ENCODE measurements around the gene MYH16. TPM values are rescaled to one million over a fixed set of nuclear protein-coding genes. Genes with fewer than 3 reads are reported as not detected.
"Not testable (repeated sequence)": the region's sequence is repeated elsewhere in the genome, so short reads cannot be mapped to it uniquely, and the experiment has no call there.

The MYH16 gene
- total and polyA plus RNA-seq, 4 donors, result 0.26 TPM; not detected in 3

DNA sequence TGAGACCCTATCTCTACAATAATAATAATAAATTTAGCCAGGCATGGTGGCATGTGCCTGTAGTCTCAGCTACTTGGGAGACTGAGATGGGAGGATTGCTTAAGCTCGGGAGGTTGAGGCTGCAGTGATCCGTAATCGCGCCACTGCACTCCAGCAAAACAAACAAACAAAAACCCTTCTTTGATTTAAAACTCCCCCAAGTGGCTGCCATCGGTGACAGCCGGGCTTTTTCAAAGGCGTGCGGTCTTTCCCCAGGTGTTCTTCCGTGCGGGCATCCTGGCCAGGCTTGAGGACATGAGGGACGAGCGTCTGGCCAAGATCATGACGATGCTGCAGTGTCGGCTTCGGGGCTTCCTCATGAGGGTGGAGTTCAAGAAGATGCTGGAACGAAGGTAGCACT lies 1.9 kb upstream of the MYH16 start:
- Histone ChIP-seq H3K27ac (ENCODE audit: low read depth, low read length) (no peak overlapping the region), H3K4me3 (ENCODE audit: low read depth, low read length) (no peak overlapping the region), H3K36me3 (ENCODE audit: control insufficient read depth, insufficient read depth, low read length) (no peaks in the 10 kb centered on the region), H3K4me1 (ENCODE audit: control insufficient read depth, insufficient read depth, low read length) (no peaks in the 10 kb centered on the region), H3K9me3 (ENCODE audit: control insufficient read depth, insufficient read depth, low read length) (no peaks in the 10 kb centered on the region), H3K27me3 (ENCODE audit: control insufficient read depth, insufficient read depth, low read length) (no peaks in the 10 kb centered on the region)
- DNase-seq (ENCODE audit: low read depth in 4 of 6, low spot score in 6 of 6), result no peak
- 63% methylated on average over 12 of the region's 16 CpGs for WGBS (ENCODE audit: insufficient coverage)

DNA sequence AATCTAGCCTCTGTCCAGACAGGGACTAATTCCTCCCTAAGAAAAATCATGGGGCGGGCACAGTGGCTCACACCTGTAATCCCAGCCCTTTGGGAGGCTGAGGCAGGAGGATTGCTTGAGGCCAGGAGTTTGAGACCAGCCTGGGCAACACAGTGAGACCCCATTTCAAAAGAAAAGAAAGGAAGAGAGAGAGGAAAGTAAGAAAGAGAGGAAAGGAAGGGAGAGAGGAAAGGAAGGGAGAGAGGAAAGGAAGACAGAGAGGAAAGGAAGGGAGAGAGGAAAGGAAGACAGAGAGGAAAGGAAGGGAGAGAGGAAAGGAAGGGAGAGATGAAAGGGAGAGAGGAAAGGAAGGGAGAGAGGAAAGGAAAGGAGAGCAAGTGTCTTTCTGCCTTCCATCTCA lies 922 bp downstream of the MYH16 start:
- not testable (repeated sequence) for H3K4me3 ChIP-seq (ENCODE audit: low read depth, low read length); H3K27ac ChIP-seq (ENCODE audit: low read depth, low read length); H3K4me1 ChIP-seq (ENCODE audit: control insufficient read depth, insufficient read depth, low read length); DNase-seq (ENCODE audit: low read depth in 4 of 6, low spot score in 6 of 6); H3K27me3 ChIP-seq (ENCODE audit: control insufficient read depth, insufficient read depth, low read length); H3K9me3 ChIP-seq (ENCODE audit: control insufficient read depth, insufficient read depth, low read length); H3K36me3 ChIP-seq (ENCODE audit: control insufficient read depth, insufficient read depth, low read length)
- WGBS (ENCODE audit: insufficient coverage), result 100% methylated on average over 1 of the region's 1 CpG

DNA sequence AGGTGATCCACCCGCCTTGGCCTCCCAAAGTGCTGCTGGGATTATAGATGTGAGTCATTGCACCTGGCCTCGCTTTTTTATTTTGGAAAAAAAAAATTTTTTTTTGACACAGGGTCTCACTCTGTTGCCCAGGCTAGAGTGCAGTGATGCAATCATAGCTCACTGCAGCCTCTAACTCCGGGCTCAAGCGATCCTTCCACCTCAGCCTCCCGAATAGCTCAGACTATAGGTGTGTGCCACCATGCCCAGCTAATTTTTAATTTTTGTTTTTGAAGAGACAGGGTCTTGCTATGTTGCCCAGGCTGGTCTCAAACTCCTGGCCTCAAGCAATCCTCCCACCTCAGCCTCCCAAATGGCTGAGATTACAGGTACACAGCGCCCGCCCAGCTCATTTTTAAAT lies 2.3 kb downstream of the MYH16 start:
- H3K4me1 ChIP-seq (ENCODE audit: control insufficient read depth, insufficient read depth, low read length); H3K4me3 ChIP-seq (ENCODE audit: low read depth, low read length); H3K9me3 ChIP-seq (ENCODE audit: control insufficient read depth, insufficient read depth, low read length); H3K36me3 ChIP-seq (ENCODE audit: control insufficient read depth, insufficient read depth, low read length); H3K27me3 ChIP-seq (ENCODE audit: control insufficient read depth, insufficient read depth, low read length); H3K27ac ChIP-seq (ENCODE audit: low read depth, low read length); DNase-seq (ENCODE audit: low read depth in 4 of 6, low spot score in 6 of 6): not testable (repeated sequence)
- 89% methylated on average over 5 of the region's 7 CpGs for WGBS (ENCODE audit: insufficient coverage)

DNA sequence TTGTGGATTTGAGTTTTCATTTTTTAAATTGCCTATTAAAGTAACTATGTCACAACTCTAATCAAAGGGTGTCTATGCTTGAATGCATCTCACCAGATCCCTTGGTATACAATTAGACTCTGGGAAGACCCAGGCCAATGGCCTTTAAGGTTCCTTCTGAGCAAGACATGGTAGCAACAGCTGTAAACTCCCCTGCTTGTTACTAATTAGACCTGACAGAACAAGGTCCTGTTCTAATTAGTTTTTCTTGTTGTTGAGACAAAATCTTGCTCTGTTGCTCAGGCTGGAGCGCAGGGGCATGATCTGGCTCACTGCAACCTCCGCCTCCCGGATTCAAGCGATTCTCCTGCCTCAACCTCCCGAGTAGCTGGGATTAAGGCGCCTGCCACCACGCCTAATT lies 2.9 kb downstream of the MYH16 start:
- DNase-seq (ENCODE audit: low read depth in 4 of 6, low spot score in 6 of 6), result no peak
- Histone ChIP-seq H3K9me3 (ENCODE audit: control insufficient read depth, insufficient read depth, low read length) (no peaks in the 10 kb centered on the region), H3K27me3 (ENCODE audit: control insufficient read depth, insufficient read depth, low read length) (no peaks in the 10 kb centered on the region), H3K36me3 (ENCODE audit: control insufficient read depth, insufficient read depth, low read length) (no peaks in the 10 kb centered on the region), H3K4me3 (ENCODE audit: low read depth, low read length) (no peak overlapping the region), H3K4me1 (ENCODE audit: control insufficient read depth, insufficient read depth, low read length) (no peaks in the 10 kb centered on the region), H3K27ac (ENCODE audit: low read depth, low read length) (no peak overlapping the region)
- 95% methylated on average over 4 of the region's 7 CpGs for WGBS (ENCODE audit: insufficient coverage)

DNA sequence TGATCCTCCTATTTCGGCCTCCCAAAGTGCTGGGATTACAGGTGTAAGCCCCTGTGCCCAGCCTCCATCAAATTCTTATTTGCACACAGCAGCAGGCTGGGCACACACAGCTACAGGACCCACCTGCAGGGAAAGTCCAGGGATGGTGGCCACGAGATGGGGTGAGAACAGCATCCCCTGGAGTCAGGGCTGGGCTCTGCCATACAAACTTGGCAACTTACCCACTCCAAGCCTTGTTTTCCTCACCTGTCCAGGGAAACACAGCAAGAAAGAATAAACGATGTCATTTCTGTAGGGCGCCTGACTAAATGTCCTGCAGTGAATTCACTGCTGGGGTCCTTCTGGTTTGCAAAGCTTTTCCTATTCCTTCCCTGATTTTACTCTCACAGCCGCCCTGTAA lies 5.5 kb downstream of the MYH16 start:
- WGBS (ENCODE audit: insufficient coverage), result 85% methylated on average over 5 of the region's 5 CpGs
- no peaks in the 10 kb centered on the region for H3K4me1 ChIP-seq (ENCODE audit: control insufficient read depth, insufficient read depth, low read length)
- no peaks in the 10 kb centered on the region for H3K9me3 ChIP-seq (ENCODE audit: control insufficient read depth, insufficient read depth, low read length)
- H3K4me3 ChIP-seq (ENCODE audit: low read depth, low read length), result no peak overlapping the region
- H3K36me3 ChIP-seq (ENCODE audit: control insufficient read depth, insufficient read depth, low read length), result no peaks in the 10 kb centered on the region
- no peak for DNase-seq (ENCODE audit: low read depth in 4 of 6, low spot score in 6 of 6)
- H3K27me3 ChIP-seq (ENCODE audit: control insufficient read depth, insufficient read depth, low read length), result no peaks in the 10 kb centered on the region
- no peak overlapping the region for H3K27ac ChIP-seq (ENCODE audit: low read depth, low read length)

DNA sequence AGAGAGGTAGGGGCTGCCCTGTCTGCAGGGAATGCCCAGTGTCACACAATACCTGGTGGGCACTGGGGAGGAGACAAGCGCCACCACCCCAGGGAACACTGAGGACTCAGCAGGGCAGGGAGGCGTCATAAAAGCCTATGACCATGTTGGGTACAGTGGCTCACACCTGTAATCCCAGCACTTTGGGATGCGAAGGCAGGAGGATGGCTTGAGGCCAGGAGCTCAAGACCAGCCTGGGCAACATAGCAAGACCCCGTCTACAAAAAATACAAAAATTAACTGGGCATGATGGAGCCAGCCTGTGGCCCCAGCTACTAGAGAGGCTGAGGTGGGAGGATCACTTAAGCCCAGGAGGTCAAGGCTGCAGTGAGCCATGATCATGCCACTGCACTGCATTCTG lies 11.5 kb downstream of the MYH16 start:
- not testable (repeated sequence) for H3K27ac ChIP-seq (ENCODE audit: low read depth, low read length); H3K36me3 ChIP-seq (ENCODE audit: control insufficient read depth, insufficient read depth, low read length); H3K4me3 ChIP-seq (ENCODE audit: low read depth, low read length); H3K4me1 ChIP-seq (ENCODE audit: control insufficient read depth, insufficient read depth, low read length); H3K27me3 ChIP-seq (ENCODE audit: control insufficient read depth, insufficient read depth, low read length); H3K9me3 ChIP-seq (ENCODE audit: control insufficient read depth, insufficient read depth, low read length); DNase-seq (ENCODE audit: low read depth in 4 of 6, low spot score in 6 of 6)
- 88% methylated on average over 3 of the region's 4 CpGs for WGBS (ENCODE audit: insufficient coverage)

DNA sequence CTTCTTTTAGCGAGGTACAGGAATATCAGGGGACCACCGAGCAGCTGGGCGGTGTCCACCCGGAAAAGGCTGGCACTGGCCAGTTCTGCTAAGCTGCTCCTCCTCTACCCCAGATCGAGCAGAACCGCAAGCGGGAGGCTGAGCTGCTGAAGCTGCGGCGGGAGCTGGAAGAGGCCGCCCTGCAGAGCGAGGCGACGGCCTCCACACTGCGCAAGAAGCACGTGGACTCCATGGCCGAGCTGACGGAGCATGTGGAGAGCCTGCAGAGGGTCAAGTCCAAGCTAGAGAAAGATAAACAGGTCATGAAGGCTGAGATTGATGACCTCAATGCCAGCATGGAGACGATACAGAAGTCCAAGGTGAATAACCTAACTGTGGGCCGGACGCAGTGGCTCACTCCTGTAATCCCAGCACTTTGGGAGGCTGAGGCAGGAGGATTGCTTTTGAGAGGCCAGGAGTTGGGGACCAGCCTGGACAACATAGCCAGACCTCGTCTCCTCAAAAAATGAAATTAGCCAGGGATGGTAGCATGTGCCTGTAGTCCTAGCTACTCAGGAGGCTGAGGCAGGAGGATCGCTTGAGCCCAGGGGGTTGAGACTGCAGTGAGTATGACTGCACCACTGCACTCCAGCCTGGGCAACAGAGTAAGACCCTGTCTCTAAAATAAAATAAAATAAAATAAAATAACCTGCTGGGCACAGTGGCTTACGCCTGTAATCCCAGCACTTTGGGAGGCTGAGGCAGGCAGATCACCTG lies 15.3 kb downstream of the MYH16 start:
- Histone ChIP-seq H3K4me3 (ENCODE audit: low read depth, low read length) (no peak overlapping the region), H3K4me1 (ENCODE audit: control insufficient read depth, insufficient read depth, low read length) (no peaks in the 10 kb centered on the region), H3K27me3 (ENCODE audit: control insufficient read depth, insufficient read depth, low read length) (no peaks in the 10 kb centered on the region), H3K27ac (ENCODE audit: low read depth, low read length) (no peak overlapping the region), H3K9me3 (ENCODE audit: control insufficient read depth, insufficient read depth, low read length) (no peaks in the 10 kb centered on the region), H3K36me3 (ENCODE audit: control insufficient read depth, insufficient read depth, low read length) (no peaks in the 10 kb centered on the region)
- DNase-seq (ENCODE audit: low read depth in 4 of 6, low spot score in 6 of 6), result no peak
- WGBS (ENCODE audit: insufficient coverage), result 93% methylated on average over 23 of the region's 23 CpGs

DNA sequence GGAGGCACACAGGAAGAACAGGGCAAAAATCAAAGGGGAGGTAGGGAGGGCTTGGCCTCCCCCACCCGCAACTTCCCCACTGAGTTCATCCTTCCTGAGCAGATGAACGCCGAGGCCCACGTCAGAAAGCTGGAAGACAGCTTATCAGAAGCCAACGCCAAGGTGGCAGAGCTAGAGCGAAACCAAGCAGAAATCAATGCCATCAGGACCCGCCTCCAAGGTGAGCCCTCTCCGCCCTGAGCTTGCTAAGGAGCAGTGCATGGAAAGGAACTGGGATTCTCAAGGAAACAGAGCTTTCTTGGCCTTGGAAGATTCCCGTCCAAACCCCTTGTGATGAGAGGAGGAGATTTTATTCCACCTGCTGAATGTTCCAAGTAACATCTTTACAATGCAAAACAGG lies 16.5 kb downstream of the MYH16 start:
- no peak overlapping the region for H3K27ac ChIP-seq (ENCODE audit: low read depth, low read length)
- DNase-seq (ENCODE audit: low read depth in 4 of 6, low spot score in 6 of 6), result no peak
- no peaks in the 10 kb centered on the region for H3K27me3 ChIP-seq (ENCODE audit: control insufficient read depth, insufficient read depth, low read length)
- WGBS (ENCODE audit: insufficient coverage), result 85% methylated on average over 7 of the region's 9 CpGs
- H3K4me3 ChIP-seq (ENCODE audit: low read depth, low read length), result no peak overlapping the region
- no peaks in the 10 kb centered on the region for H3K9me3 ChIP-seq (ENCODE audit: control insufficient read depth, insufficient read depth, low read length)
- no peaks in the 10 kb centered on the region for H3K4me1 ChIP-seq (ENCODE audit: control insufficient read depth, insufficient read depth, low read length)
- H3K36me3 ChIP-seq (ENCODE audit: control insufficient read depth, insufficient read depth, low read length), result no peaks in the 10 kb centered on the region

DNA sequence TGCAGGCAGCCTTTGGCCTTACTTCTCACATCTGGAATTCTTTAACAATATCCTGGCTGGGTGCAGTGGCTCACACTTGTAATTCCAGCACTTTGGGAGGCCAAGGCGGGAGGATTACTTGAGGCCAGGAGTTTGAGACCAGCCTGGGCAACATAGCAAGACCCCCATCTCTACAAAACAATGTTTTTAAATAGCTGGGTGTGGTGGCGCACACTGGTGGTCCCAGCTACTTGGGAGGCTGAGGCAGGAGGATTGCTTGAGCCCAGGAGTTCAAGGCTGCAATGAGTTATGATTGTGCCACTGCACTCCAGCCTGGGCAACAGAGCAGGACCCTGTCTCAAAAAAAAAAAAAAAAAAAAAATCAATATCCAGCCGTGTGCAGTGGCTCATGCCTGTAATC lies 17.5 kb downstream of the MYH16 start:
- not testable (repeated sequence) for H3K27me3 ChIP-seq (ENCODE audit: control insufficient read depth, insufficient read depth, low read length); H3K4me3 ChIP-seq (ENCODE audit: low read depth, low read length)
- WGBS (ENCODE audit: insufficient coverage), result 100% methylated on average over 1 of the region's 3 CpGs

DNA sequence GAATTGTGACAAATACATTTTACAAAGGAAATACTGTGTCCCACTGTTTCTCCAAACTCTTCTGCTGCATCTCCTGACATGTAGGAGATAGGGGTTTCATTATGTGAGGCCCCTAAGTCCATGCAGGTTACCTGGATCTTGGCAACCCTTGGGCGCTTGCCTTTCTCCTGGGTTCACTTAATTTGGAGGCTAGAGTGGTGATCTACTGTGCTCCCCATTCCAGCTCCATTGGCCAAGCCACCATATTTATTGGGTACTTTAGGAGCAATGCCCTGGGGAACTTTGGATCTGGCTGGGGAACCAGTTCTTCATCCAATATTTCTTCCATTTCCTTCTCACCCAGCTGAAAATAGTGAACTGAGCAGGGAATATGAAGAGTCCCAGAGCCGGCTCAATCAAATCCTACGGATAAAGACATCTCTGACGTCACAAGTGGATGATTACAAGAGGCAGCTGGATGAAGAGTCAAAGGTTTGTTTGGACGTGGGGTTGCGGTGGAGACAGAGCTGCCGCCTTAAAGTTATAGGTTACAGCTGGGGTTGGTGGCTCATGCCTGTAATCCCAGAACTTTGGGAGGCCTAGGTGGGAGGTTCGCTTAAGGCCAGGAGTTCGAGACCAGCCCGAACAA lies 18.5 kb downstream of the MYH16 start:
- Histone ChIP-seq H3K36me3 (ENCODE audit: control insufficient read depth, insufficient read depth, low read length) (no peaks in the 10 kb centered on the region), H3K27ac (ENCODE audit: low read depth, low read length) (no peak overlapping the region), H3K4me1 (ENCODE audit: control insufficient read depth, insufficient read depth, low read length) (no peaks in the 10 kb centered on the region), H3K4me3 (ENCODE audit: low read depth, low read length) (no peak overlapping the region), H3K27me3 (ENCODE audit: control insufficient read depth, insufficient read depth, low read length) (no peaks in the 10 kb centered on the region), H3K9me3 (ENCODE audit: control insufficient read depth, insufficient read depth, low read length) (no peaks in the 10 kb centered on the region)
- DNase-seq (ENCODE audit: low read depth in 4 of 6, low spot score in 6 of 6), result no peak
- WGBS (ENCODE audit: insufficient coverage), result 87% methylated on average over 3 of the region's 10 CpGs

More for the DNA sequence above, 17.5 kb downstream of the MYH16 start:
- not testable (repeated sequence) for DNase-seq (ENCODE audit: low read depth in 4 of 6, low spot score in 6 of 6); H3K4me1 ChIP-seq (ENCODE audit: control insufficient read depth, insufficient read depth, low read length); H3K36me3 ChIP-seq (ENCODE audit: control insufficient read depth, insufficient read depth, low read length); H3K9me3 ChIP-seq (ENCODE audit: control insufficient read depth, insufficient read depth, low read length); H3K27ac ChIP-seq (ENCODE audit: low read depth, low read length)

All from spinal cord (tissue), 10 donors.